Neural progenitor cell (in vitro differentiated cells): Measurements from ENCODE around the gene CCDC51.

Source experiments
- EZH2 ChIP-seq: fragments of 200-600 bp; sonication (generic); IDR thresholded peaks from 2 replicates; pipeline ENCODE4 v1.6.1; 2017; ENCODE audit warnings: antibody characterized with exemption, mild to moderate bottlenecking, moderate library complexity
- EZH2phosphoT487 ChIP-seq: fragments of 200-600 bp; sonication (generic); IDR thresholded peaks from 2 replicates; pipeline ENCODE4 v1.6.1; 2017; ENCODE audit warnings: antibody characterized with exemption
- TF ChIP-seq, protein P1 (sequence below): fragments of 200-600 bp; sonication (generic); IDR thresholded peaks from 2 replicates; pipeline ENCODE4 v1.5.1; 2017; ENCODE audit warnings: antibody characterized with exemption, mild to moderate bottlenecking

DNA sequence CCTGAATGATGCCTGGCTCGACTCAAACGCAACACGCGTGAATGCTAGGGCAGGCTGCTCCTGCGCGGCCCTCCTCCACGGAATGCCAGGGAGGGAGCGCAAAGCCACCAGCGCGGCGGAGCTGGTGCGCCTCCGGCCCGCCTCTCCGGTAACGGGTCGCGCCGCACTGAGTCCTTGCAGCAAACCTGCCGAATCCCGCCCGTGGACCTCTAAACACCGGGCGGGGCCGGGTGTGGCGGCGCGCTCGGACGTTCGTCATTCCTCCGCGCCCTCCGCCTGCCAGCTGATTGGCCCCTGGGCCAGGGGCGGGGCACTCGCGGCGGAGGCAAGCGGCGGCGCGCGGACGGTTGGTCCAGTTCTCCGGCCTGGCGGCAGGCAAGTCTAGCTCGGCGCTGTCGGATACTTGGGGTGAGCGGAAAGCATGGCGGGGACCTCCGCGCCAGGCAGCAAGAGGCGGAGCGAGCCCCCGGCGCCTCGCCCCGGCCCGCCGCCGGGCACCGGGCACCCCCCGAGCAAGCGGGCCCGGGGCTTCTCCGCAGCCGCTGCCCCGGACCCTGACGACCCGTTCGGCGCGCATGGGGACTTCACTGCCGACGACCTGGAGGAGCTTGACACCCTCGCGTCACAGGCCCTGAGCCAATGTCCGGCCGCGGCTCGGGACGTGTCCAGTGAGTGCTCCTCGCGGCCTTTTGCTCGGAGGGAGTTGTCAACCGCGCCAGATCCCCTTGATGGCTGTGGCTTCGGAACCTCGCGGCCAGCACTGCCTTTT is 6.7 kb upstream of the CCDC51 start, which contains the start of gene ATRIP:
- TF ChIP-seq, protein P1, sequence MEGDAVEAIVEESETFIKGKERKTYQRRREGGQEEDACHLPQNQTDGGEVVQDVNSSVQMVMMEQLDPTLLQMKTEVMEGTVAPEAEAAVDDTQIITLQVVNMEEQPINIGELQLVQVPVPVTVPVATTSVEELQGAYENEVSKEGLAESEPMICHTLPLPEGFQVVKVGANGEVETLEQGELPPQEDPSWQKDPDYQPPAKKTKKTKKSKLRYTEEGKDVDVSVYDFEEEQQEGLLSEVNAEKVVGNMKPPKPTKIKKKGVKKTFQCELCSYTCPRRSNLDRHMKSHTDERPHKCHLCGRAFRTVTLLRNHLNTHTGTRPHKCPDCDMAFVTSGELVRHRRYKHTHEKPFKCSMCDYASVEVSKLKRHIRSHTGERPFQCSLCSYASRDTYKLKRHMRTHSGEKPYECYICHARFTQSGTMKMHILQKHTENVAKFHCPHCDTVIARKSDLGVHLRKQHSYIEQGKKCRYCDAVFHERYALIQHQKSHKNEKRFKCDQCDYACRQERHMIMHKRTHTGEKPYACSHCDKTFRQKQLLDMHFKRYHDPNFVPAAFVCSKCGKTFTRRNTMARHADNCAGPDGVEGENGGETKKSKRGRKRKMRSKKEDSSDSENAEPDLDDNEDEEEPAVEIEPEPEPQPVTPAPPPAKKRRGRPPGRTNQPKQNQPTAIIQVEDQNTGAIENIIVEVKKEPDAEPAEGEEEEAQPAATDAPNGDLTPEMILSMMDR, result peak; percentile 14
- TF ChIP-seq EZH2phosphoT487, result no peak
- peak; percentile 40 for TF ChIP-seq EZH2
